Measurements from ENCODE around the gene INO80B. TPM values are rescaled to one million over a fixed set of nuclear protein-coding genes. Genes with fewer than 3 reads are reported as not detected.

The INO80B gene
- total RNA-seq, 4 donors from 2014 or later = 15.9 to 75.9 (median 36.0) TPM

DNA sequence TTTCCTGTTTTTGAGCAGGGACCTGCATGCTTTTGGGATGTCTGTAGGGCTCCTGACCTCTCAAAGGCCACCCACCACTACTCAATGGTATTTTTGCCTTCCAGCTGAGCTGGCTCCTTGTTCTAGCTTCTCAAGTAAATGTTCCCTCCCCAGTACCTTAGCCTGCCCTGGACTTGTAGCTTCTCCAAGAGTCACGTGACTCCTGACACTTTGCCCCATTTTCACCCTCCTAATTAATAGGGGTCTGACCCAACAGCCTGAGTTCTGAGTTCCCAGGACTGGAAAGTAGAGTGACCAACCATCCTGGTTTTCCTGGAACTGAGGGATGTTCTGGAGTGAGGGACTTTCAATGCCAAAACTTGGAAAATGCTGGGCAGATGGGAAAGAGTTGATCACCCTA lies 40.6 kb downstream of the INO80B start:
- Histone ChIP-seq H3K9me3 (no peaks in the 10 kb centered on the region), H3K4me3 (no peak overlapping the region), H3K27ac (no peak overlapping the region), H3K4me1 (peaks cover 26% of the 10 kb centered on the region), H3K36me3 (peaks cover 40% of the 10 kb centered on the region), H3K27me3 (peaks cover 34% of the 10 kb centered on the region)
- WGBS = 92% methylated on average over 1 of the region's 1 CpG
- DNase-seq (ENCODE audit: low spot score in 2 of 2) = no peak
- no peak for TF ChIP-seq POLR2A (IDR thresholded peaks at IDR 0.05)
- no peak for TF ChIP-seq POLR2AphosphoS5 (IDR thresholded peaks at IDR 0.05)
- TF ChIP-seq, protein P1, sequence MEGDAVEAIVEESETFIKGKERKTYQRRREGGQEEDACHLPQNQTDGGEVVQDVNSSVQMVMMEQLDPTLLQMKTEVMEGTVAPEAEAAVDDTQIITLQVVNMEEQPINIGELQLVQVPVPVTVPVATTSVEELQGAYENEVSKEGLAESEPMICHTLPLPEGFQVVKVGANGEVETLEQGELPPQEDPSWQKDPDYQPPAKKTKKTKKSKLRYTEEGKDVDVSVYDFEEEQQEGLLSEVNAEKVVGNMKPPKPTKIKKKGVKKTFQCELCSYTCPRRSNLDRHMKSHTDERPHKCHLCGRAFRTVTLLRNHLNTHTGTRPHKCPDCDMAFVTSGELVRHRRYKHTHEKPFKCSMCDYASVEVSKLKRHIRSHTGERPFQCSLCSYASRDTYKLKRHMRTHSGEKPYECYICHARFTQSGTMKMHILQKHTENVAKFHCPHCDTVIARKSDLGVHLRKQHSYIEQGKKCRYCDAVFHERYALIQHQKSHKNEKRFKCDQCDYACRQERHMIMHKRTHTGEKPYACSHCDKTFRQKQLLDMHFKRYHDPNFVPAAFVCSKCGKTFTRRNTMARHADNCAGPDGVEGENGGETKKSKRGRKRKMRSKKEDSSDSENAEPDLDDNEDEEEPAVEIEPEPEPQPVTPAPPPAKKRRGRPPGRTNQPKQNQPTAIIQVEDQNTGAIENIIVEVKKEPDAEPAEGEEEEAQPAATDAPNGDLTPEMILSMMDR (IDR thresholded peaks at IDR 0.05) = no peak
- TF ChIP-seq EP300 (IDR thresholded peaks at IDR 0.05) = no peak

DNA sequence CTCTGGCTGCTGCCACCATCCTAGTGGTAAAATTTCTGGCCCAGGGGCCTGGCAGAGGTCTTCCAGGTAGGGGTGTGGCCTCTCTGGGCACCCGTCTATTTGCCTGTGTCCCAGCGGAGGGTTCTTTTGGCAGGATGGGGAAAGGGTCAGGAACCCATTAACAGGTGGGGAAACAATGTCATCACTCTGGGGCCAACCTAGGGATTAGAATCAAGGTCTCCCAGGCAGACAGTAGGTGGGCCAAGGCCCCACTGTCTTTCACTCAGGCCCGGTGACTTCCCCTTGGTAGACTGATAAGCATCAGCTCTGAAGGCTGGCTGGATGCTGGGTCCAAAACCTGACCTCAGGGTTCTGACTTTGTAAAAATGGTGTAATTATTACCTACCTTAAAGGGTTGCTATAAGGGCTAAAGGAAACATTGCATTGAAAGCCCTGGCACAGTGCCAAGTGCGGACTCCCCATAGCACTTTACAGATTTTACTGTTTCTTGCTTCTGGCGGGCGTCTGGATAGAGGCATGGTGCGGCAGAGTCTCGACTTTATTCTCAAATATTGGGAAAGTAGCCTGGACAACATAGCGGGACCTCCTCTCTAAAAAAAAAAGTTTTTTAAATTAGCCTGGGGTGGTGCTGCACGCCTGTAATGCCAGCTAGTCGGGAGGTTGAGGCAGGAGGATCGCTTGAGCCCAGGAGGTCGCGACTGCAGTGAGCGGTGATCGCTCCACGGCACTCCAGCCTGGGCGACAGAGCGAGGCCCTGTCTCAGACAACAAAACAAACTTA lies 42.3 kb downstream of the INO80B start:
- TF ChIP-seq POLR2A (IDR thresholded peaks at IDR 0.05) = no peak
- TF ChIP-seq EP300 (IDR thresholded peaks at IDR 0.05) = no peak
- TF ChIP-seq, protein P1 (IDR thresholded peaks at IDR 0.05) = no peak
- TF ChIP-seq POLR2AphosphoS5 (IDR thresholded peaks at IDR 0.05) = no peak
- DNase-seq (ENCODE audit: low spot score in 2 of 2) = no peak
- H3K36me3 ChIP-seq = peaks cover 23% of the 10 kb centered on the region
- peaks cover 30% of the 10 kb centered on the region for H3K4me1 ChIP-seq
- 56% methylated on average over 19 of the region's 19 CpGs for WGBS
- no peak overlapping the region for H3K27ac ChIP-seq
- H3K4me3 ChIP-seq = peak overlapping the region; percentile 46
- H3K27me3 ChIP-seq = peaks cover 50% of the 10 kb centered on the region
- H3K9me3 ChIP-seq = no peaks in the 10 kb centered on the region

DNA sequence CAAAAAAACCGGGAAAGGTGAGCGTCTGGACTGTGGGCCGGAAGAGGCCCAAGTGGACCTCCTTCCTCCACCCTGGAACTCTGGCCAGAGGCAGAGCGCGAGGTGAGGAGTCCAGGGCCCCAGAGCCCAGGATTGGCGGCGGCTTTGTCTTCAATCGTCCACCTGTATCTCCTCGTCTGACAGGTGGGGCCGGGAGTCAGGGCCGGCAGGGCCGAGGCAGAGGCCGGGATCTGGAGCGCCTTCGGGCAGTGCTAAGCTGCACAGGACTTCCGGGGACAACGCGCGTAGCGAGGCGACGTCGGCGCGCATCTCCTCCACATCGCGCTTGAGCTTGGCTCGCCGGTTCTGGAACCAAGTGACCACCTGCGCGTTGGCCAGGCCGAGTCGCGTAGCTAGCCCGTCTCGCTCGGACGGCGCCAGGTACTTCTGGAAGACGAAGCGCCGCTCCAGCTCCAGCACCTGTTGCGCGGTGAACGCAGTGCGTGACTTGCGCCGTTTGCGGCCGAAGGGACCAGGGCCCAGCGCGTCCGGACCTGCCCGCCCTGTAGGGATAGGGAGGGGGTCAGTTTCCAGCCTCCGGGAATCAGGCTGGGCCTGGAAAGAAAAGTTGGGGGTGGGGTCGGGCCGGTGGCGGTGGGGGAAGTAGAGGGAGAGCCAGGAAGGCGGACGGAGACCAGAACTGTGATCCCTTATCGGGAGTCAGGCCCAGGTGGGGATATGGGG lies 43.1 kb downstream of the INO80B start:
- peaks cover 57% of the 10 kb centered on the region for H3K27me3 ChIP-seq
- DNase-seq (ENCODE audit: low spot score in 2 of 2) = peak in 1 of 2 donors; percentile 69
- H3K9me3 ChIP-seq = no peaks in the 10 kb centered on the region
- 4% methylated on average over 37 of the region's 61 CpGs for WGBS
- peaks cover 37% of the 10 kb centered on the region for H3K4me1 ChIP-seq
- H3K27ac ChIP-seq = no peak overlapping the region
- TF ChIP-seq POLR2A (IDR thresholded peaks at IDR 0.05) = no peak
- no peak for TF ChIP-seq POLR2AphosphoS5 (IDR thresholded peaks at IDR 0.05)
- TF ChIP-seq, protein P1 (IDR thresholded peaks at IDR 0.05) = no peak
- no peak for TF ChIP-seq EP300 (IDR thresholded peaks at IDR 0.05)
- peak overlapping the region; percentile 46 for H3K4me3 ChIP-seq
- H3K36me3 ChIP-seq = peaks cover 15% of the 10 kb centered on the region

DNA sequence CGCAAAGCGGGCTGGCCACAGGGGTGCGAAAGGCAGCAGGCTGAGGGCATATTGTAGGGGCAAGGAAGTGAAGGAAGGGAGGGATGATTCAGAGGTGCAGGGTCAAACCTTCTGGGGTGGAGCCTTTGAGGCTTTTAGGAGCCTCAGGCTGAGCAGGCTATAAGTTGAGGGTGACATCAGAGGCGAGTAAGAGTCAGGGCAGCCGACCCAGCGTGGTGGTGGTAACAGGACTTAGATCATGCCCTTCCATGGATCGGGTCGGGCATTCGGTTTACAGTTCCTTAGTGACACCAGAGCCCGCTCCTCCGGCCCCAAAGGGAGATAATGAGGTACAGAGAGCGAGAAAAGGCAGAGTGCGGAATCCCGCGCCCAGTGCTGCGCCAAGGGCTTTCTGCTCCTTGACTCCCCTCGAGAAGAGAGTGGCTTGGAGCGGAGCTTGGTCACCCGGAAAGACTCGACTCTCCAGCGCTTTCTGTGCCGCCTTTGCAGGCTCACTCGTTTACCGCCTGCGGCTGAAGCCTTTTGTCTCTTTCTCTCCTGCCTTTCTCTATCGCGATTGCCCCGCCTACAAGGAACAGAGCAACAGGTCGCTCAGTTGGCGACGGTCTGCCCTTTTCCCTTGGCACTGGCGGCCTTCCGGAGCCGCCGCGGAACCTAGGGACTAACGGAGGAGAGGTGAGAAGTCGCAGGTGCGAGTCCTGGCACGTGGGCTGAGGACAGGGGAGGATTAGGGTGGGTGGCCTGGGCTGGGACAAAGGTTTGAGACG lies 43.8 kb downstream of the INO80B start:
- Histone ChIP-seq H3K27me3 (peaks cover 61% of the 10 kb centered on the region), H3K36me3 (peaks cover 8% of the 10 kb centered on the region), H3K4me1 (peaks cover 45% of the 10 kb centered on the region), H3K9me3 (no peaks in the 10 kb centered on the region), H3K4me3 (peak overlapping the region; percentile 46), H3K27ac (no peak overlapping the region)
- DNase-seq (ENCODE audit: low spot score in 2 of 2) = no peak
- 2% methylated on average over 41 of the region's 41 CpGs for WGBS
- TF ChIP-seq EP300 (IDR thresholded peaks at IDR 0.05) (no peak), POLR2A (IDR thresholded peaks at IDR 0.05) (no peak), POLR2AphosphoS5 (IDR thresholded peaks at IDR 0.05) (no peak)
- TF ChIP-seq, protein P1 (IDR thresholded peaks at IDR 0.05) = no peak
